ENCODE measurements around the gene DMD.

The DMD gene

DNA sequence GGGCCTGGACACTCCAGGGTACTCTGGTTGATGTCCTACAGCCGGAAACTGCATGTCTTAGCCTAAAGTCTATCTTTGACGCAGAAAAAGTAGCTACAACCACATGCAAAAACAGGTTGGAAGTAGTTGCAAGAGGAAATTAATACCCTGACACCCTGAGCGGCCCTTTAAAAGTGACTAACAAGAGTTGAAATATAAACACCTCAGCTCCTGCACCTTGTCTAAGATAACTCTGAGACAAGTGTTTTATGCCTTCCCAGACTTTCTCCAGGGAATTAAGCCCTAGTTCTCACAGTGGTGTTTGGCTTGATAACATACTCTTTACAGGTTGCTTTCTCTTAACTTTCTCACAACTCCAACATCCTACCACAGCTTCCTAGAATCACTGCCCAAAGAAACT lies 943.1 kb downstream of the DMD start:
- no peak for DNase-seq (ENCODE audit: low read depth)

DNA sequence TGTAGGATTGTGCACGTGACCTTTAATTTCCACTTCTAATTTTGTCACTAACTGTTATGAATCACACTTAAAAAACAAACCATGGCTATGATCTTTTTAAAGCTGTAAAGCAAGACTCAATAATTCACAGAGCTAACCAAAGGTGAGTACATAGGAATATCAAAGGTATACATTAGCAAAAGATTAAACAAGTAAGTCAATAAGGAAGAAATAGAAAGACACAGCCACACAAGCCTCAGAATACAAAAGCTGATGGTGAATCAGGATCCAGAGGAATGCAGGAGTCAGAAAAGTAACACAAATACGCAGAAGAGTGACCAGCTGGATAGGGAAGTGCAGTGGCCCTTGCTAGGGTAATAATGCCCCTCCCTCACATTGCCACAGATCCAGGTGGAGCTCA lies 943.6 kb downstream of the DMD start:
- no peak for DNase-seq (ENCODE audit: low read depth)

DNA sequence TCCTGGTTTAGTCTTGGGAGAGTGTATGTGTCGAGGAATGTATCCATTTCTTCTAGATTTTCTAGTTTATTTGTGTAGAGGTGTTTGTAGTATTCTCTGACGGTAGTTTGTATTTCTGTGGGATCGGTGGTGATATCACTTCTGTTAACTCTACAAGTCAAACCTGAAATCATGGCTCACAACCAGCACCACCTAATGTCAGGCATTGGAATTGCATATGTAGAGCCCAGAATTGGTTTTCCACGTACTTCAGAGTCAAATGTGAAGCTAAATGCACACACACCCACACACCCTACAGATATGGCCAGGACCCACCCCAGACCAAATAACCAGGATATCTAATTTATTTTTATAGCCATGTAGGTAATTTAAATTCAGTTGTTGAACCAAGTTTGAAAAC lies 964.7 kb downstream of the DMD start:
- DNase-seq (ENCODE audit: low read depth), result peak; percentile 0

DNA sequence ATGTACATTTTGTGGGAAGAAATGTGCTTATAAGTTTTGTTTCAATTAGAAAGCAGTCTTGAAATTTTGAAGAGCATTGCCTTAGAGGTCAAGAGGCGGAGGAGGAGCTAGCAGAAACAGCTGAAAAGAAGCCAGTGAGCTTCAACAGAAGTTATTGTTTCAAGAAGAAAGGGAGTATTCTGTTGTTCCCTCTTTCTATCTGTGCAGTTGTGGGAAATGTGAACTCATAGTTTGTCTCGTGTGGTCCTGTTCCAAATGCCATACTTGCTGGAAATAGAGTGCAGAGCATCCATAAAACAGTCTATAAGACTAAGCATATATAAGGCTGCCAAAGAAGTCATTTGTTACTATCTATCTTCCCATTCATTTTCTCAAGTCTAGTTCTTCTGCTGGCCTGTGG lies 1015.7 kb downstream of the DMD start:
- no peak for DNase-seq (ENCODE audit: low read depth)

DNA sequence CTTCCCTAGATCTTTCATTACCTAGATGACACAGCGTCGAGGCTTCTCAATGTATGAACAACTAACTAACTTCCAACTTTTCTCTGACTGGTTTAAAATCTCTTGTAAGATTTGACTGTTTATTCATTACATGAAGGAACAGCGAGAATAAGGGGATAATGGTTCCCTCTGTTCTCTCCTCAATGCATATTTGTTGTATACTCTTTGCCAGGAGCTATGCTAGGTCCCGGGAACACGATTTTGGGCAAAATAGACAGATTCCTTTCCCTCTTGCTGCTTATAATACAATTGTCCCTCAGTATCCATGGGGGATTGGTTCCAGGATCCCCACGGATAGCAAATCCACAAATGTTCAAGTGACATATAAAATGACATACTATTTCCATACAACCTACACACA lies 1020.0 kb downstream of the DMD start:
- no peak for DNase-seq (ENCODE audit: low read depth)

DNA sequence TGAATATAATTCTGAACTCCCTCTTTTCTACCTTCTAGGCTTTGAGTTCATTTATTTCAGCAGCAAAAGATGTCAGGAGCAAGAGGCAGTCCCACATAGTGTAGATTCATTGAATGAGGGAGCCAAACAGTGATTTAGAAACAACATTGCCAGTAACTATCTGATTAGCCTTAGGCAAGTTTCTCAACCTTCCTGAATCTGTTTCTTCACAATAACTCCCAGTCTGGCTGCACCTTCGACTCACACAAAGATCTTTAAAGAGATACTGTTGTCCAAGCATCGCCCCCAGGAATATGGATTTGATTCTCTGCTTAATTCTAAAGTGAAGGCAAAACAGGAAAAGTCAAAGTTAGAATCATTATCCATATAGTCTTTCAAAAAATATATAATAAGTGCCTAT lies 1026.2 kb downstream of the DMD start:
- DNase-seq (ENCODE audit: low read depth), result no peak

DNA sequence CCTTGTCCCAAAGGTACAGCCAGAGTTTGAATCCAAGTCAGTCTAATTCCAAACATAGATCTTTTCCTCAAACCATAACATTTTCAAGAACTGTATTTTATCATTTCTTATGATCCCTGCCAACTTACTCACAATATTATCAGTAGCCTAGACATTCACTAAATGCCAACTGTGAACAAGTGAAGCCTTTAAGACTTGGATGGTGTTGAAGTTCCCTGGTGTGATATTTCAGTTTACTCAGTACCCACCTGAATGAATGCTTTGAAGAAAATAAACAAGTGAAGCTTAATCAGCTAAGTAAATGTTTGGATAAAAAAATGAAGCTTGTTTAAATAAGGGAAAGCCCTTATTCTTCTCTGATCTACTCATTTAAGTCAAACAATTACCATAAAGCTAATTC lies 1028.3 kb downstream of the DMD start:
- DNase-seq (ENCODE audit: low read depth), result no peak

DNA sequence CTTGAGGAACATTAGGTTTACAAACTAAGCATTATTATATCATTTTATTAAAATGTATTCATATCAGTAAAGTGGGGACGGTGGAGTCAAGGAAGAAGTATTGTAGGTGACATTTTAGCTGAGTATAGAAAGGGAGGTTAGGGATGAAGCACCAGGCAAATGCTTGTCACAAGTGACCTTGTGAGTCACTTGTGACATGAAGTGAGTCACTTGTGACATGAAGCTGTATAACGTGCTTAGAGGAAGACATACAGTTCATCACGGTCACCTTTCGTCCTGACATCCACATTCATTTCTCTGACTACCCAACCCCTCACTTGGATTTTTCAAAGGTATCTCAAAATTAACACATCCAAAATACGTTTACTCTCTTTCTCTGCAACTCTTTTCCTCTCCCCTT lies 1034.8 kb downstream of the DMD start:
- DNase-seq (ENCODE audit: low read depth), result no peak

DNA sequence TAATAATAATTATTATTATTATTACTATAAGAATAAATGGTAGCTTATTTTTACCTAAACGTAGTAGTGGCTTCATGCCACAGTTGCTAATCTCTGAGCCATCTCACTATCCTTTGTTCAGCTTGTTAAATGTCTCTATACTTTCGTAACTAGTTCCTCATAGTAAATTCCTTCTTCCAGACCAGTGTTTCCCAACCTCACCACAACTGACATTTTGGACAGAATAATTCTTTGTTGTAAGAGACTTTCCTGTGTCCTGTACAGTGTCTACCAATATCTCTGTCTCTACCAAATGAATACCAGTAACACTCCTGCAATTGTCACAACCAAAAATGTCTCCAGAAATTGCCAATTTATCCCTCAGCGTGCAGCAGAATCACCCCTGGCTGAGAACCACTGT lies 1040.9 kb downstream of the DMD start:
- no peak for DNase-seq (ENCODE audit: low read depth)

DNA sequence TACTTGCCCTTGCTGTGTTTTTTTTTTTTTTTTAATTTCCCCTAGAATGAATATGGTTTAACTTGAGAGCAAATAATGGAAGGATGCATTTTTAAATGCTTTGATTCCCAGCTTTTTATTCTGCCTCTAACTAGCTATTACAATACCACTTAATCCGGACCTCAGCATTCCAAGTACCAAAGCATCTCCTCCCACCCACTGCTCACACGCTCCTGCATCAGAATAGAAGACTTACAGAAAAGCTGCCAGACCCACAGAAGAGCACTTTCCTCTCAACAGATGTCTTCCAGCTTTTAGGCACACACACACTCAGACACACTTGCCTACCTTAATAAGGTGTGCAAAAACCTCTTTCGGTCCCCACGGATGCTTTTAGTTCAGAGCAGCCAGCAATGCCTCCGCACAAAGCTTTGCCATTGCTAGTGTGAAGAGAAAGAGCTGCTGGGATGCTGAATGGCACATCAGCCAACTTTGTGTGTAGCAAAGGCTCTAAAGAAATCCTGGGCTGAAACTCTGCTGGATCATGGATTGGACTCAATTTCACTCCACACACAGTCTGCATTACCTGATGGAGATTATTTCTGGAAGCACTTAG lies 1056.2 kb downstream of the DMD start:
- no peak for DNase-seq (ENCODE audit: low read depth)

DNA sequence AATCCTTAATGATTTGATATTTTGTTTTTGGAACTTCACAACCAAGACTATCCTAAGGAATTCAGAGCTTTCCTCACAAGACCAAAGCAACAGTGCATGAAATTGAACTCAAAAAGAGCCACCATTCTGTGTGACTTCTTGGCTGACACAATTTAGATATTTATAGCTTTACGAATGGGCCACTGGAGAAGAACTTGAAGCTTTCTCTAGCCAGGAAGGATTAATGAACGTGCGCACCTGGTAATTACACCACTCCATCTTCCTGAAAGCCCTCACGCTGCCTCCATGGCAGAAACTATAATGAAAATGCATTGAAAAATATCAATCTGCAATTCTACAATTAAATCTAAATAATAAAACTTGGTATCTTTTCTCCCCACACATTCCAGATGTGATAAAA lies 1057.8 kb downstream of the DMD start:
- DNase-seq (ENCODE audit: low read depth), result no peak

DNA sequence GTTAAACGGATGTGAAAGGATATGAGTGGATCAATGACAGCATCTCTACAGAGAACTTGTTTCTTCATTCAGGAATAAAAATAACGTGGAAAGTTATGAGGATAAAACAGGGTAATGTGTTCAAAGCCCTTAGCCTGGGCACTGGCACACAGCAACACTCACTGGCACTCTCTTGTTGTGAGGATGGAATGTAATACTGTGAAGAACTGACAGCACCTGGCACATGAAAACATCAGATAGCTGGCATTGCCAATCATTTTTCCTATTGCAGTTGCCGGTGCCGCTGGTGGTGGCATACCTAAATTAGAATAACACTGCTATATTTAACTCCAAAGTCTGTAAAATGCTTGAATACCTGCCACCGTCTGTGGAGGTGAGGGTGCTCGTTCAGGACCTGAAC lies 1061.2 kb downstream of the DMD start:
- no peak for DNase-seq (ENCODE audit: low read depth)

DNA sequence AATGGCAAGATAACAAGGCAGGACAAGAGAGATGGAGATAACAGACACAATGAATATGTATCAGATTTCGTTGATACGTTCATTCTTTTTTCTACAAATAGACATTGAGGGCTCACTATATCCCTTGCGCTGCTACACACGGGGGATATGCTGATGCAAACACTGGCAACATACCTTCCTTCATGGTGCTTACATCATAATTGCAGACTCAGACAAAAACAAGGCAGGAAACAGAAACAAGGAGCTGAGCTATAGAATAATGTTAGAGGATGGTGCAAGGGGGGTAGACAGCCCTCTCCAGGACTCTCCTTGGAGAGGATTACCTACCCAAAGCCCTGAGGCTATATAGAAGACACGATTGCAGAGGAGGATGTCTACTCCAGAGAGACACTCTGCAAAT lies 1069.5 kb downstream of the DMD start:
- no peak for DNase-seq (ENCODE audit: low read depth)

DNA sequence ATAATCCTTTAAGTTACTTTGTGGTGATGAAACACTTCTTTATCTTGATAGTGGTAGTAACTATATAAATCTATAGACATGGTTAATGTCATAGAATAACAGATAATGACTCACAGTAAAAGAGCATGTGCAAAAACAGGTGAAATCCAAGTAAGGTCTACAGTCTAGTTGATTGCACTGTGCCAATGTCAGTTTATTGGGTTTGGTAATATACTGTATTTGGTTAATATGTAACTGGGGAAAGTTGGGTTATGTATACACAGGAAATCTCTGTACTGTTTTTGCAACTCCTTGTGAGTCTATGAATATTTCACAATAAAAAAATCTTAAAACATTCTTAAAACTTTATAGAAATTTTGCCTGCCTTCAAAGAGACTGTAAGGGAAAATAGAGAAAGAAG lies 1071.9 kb downstream of the DMD start:
- DNase-seq (ENCODE audit: low read depth), result no peak

DNA sequence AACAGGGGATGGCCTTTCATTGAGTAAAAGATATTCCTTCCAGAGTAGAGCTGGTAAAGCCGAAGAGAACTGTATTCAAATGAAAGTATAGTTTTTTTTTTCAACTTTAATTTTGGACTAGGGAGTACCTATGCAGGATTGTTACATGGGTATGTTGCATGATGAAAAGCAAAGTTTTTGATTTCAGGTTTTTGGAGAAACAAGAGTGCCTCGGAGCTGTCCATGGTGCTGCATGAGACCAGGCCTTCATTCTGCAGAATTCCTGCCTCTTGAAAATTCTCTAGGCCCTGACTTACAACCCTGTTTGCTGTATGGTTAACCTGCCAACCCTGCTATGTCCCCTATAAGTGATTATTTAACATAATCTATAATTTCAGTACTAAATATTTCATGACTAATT lies 1073.8 kb downstream of the DMD start:
- DNase-seq (ENCODE audit: low read depth), result no peak

DNA sequence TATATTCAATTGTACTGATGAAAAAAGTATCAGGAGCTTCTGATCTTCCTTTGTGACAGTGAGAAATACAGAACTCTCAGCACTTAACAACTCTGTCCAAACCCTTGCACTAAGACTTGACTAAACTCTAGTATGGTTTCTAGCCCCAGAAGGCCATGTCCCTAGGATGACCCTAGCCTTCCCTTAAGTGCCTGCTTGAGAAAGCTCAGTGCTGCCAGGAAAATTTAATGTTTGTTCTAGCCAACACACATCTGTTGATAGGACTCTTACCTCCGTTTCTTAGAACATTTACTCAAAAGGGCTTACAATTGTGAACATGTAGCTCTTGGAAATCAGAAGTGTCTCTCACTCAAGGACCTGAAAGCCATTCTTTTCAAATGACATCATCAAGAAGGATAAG lies 1084.4 kb downstream of the DMD start:
- DNase-seq (ENCODE audit: low read depth), result no peak

DNA sequence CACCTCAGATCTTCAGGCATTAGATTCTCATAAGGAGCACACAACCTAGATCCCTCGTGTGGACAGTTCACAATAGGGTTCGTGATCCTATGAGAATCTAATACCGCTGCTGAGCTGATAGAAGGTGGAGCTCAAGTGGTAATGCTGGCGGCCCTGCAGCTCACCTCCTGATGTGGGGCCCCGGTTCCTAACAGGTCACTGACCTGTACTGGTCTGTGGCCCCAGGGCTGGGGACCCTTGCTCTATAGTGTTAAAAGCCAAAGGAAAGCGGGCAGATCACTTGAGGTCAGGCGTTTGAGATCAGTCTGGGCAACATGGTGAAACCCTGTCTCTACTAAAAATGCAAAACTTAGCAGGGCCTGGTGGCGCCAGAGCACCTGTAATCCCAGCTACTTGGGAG lies 1092.5 kb downstream of the DMD start:
- no peak for DNase-seq (ENCODE audit: low read depth)

DNA sequence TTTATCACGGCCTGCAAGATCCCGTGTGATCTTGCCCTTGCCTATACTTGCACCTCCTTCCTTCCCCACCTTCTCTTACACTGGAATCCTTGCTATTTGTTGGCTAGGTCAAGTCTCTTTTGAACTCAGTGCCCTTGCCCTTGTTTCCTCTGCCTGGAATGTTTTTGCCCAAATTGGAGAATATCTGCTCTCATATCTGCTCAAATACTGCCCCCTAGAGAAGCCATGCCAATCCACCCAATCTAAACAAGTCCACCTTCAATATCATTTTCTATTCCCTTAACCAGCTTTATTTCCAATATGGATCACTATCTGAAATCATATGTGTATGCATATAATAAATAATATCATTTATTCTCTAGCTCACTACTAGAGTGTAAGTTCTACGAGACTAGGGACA lies 1095.3 kb downstream of the DMD start:
- no peak for DNase-seq (ENCODE audit: low read depth)

DNA sequence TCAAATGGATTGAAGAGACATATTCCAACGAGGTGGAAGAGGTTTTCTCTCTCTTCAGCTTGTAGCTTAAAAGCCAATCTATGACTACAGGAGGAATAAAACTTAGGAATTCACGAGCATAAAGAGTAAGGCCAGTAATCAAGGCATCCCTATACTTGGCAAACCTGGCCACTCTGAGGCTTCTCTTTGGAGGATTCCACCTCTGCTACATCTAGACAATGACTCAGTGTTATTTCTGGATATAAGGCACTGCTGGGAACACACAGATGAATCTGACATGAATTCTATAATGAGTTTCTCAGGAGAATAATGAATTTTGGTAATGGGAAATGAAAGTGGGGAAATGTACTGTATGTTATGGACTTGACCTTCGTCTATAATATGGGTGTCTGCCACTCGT lies 1123.7 kb downstream of the DMD start:
- no peak for DNase-seq (ENCODE audit: low read depth)

DNA sequence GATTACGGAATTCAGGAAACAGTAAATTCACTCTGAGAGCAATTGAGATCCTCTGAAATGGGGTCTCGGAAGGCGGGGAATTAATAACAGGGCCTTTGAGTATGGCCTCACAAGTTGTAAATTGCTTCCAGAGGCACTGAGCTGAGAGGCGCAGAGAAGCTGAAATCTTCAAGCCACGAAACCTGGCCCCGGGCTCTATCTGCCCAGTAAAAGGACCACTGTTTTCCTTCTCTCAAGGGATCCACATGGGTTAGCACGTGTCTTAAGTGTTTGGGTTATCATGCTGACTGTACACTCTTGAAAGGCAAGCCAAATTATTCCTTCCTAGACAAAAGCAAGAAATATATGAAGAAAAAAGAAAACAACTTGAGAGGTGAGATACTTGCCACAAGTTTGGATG lies 1126.6 kb downstream of the DMD start:
- DNase-seq (ENCODE audit: low read depth), result no peak

DNA sequence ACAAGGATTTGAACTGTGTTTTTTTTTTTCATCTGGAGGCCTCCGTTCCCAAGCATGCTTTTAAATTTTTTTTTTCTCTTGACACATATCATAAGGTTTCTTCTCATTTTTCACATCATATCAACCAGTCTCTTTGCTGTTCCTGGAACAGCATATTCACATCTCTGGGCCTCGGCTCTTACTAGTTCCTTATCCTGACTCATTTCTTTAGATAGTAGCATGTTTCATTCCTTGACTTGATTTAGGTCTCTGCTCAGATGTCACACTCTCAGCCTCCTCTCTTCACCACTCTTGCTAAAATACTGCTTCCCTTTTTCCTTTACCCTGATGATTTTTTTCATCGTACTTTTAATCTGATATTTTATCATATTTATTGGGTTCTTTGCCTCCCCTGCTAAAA lies 1163.1 kb downstream of the DMD start:
- no peak for DNase-seq (ENCODE audit: low read depth)

DNA sequence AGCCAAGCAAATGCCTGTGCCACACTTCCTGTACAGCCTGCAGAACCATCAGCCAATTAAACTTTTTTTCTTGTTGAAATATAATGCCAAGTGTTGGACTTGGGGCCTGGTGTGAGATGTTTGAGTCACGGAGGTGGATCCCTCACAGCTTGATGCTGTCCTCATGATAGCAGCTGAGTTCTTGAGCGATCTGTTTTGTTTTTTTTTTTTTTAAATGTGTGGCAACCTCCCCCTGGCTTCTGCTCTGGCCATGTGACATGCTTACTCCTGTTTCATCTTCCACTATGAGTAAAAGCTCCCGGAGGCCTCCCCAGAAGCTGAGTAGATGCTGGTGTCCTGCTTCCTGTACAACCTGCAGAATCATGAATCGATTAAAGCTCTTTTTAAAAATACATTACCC lies 1166.2 kb downstream of the DMD start:
- no peak for DNase-seq (ENCODE audit: low read depth)

DNA sequence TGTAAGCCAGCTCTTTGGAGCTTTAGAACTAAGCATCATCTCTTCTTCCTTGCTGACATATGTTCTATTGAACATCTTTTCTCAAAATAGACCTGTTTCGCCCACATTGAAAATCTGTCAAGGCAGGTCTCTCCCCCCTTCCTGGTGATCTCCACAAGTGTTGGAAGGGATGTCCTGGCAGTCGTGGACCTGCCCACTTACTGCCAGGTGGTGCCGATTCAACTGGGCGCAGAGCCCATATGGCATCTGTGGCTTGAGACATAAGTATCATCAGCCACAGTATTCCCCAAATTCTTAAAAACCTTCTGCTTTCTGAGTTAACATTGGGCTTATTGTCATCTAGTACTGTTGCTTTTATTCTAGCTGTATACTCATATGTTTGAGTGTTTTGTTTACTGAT lies 1170.2 kb downstream of the DMD start:
- no peak for DNase-seq (ENCODE audit: low read depth)

DNA sequence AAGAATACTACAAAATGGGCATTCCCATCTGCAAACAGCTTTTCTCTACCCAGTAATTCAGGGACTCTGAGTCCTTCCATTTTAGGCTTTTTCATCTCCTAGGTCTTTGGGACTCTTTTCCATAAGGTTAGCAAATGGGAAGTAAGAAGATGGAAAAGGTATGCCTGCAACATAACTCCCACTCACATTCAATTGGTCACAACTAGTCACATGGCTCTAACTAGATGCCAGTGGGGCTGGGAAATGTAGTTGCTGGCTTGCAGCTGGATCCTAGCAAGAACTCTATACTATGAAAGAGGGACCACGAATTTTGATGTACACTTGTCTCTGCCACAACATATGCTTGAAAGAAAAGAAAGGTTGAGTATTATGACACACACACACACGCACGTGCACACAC lies 1184.6 kb downstream of the DMD start:
- no peak for DNase-seq (ENCODE audit: low read depth)

DNA sequence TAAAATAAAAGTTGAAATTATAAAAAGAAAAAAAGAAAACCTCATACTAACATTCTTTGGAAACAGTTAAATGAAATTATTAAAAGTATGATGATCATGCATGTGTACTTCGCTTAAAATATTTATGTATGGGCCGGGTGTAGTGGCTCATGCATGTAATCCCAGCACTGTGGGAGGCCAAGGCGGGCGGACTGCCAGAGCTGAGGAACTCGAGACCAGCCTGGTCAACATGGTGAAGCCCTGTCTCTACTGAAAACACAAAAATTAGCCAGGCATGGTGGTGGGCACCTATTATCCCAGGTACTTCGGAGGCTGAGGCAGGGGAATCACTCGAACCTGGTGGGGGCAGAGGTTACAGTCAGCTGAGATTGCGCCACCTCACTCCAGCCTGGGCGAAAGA lies 1187.3 kb downstream of the DMD start:
- no peak for DNase-seq (ENCODE audit: low read depth)

Data from EH (cell line).